ENCODE measurements around the gene SETBP1. TPM values are rescaled to one million over a fixed set of nuclear protein-coding genes. Genes with fewer than 3 reads are reported as not detected.

Gene SETBP1
- total RNA-seq, 4 donors from 2014 or later = 16.2 to 33.6 (median 24.4) TPM

DNA sequence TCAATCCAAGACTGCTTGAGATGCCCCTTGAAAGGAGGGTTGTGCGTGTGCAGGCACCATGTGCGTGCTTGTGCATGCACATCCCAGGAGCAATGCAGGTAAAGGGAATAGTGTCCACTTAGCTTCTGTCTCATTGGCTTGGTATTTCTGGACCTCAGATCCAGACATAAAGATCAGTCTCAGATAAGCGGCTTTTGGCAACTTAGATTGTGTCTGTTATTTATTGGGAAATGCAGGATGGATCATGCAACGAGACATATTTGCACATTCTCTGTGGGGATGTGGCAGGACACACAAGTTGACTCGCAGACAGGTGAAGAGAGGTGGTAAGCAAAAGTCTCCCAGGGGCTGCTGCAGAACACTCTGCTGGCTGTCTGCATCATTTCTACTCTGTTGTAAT lies 67.9 kb downstream of the SETBP1 start:
- TF ChIP-seq EP300 (IDR thresholded peaks at IDR 0.05; ENCODE audit: low read depth) (no peak), POLR2AphosphoS5 (IDR thresholded peaks at IDR 0.05) (no peak), POLR2A (IDR thresholded peaks at IDR 0.05) (no peak)
- TF ChIP-seq, protein P1, sequence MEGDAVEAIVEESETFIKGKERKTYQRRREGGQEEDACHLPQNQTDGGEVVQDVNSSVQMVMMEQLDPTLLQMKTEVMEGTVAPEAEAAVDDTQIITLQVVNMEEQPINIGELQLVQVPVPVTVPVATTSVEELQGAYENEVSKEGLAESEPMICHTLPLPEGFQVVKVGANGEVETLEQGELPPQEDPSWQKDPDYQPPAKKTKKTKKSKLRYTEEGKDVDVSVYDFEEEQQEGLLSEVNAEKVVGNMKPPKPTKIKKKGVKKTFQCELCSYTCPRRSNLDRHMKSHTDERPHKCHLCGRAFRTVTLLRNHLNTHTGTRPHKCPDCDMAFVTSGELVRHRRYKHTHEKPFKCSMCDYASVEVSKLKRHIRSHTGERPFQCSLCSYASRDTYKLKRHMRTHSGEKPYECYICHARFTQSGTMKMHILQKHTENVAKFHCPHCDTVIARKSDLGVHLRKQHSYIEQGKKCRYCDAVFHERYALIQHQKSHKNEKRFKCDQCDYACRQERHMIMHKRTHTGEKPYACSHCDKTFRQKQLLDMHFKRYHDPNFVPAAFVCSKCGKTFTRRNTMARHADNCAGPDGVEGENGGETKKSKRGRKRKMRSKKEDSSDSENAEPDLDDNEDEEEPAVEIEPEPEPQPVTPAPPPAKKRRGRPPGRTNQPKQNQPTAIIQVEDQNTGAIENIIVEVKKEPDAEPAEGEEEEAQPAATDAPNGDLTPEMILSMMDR (IDR thresholded peaks at IDR 0.05) = no peak
- peaks cover 0 to 19% (median 7%) of the 10 kb centered on the region in 4 donors for H3K4me1 ChIP-seq
- intact Hi-C loops (cut with DNase I; ENCODE audit: low total_unique reads) (no loop called here), in situ Hi-C loops (cut with MboI; ENCODE audit: low pct_ligation_motif_present in 1 of 4, low pct_unique_long_range_greater_than_20kb in 1 of 4, low sequenced_read_pairs in 3 of 4) (no loop called here)
- no peak for DNase-seq
- no peak overlapping the region for H3K4me3 ChIP-seq
- H3K27me3 ChIP-seq = no peaks in the 10 kb centered on the region
- H3K27ac ChIP-seq = no peak overlapping the region
- no peaks in the 10 kb centered on the region for H3K36me3 ChIP-seq
- no peaks in the 10 kb centered on the region for H3K9me3 ChIP-seq
- WGBS, 2 donors (ENCODE audit: low coverage in 1 of 2) = 99% methylated on average over 5 of the region's 5 CpGs; no CpG with 5 or more reads in 1 of the 2 donors

DNA sequence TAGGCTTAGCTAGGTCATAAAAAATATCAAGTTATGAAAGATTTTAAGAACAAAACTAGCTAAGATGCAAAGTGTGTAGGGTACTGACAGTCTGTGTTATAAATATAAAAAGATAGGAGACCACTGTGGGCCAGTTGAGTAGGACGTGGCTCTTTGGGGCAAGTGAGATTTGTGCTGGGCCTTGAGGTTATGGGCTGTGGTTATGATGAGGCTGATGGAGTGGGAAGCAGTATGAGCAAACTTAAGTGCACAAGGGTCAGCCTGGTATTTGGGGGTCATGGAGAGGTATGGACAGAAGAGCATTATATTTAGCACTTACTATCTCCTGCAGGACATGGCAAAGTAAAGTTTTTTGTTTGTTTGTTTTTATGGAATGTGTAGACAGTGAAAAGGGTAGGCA lies 70.1 kb downstream of the SETBP1 start:
- peaks cover 0 to 13% (median 5%) of the 10 kb centered on the region in 4 donors for H3K4me1 ChIP-seq
- intact Hi-C loops (cut with DNase I; ENCODE audit: low total_unique reads) = no loop called here
- TF ChIP-seq EP300 (IDR thresholded peaks at IDR 0.05; ENCODE audit: low read depth) (no peak), POLR2AphosphoS5 (IDR thresholded peaks at IDR 0.05) (no peak), POLR2A (IDR thresholded peaks at IDR 0.05) (no peak)
- TF ChIP-seq, protein P1 (IDR thresholded peaks at IDR 0.05) = no peak
- in situ Hi-C loops (cut with MboI; ENCODE audit: low pct_ligation_motif_present in 1 of 4, low pct_unique_long_range_greater_than_20kb in 1 of 4, low sequenced_read_pairs in 3 of 4) = no loop called here
- no peaks in the 10 kb centered on the region for H3K27me3 ChIP-seq
- H3K9me3 ChIP-seq = no peaks in the 10 kb centered on the region
- no peak overlapping the region for H3K4me3 ChIP-seq
- no peak for DNase-seq
- WGBS, 2 donors (ENCODE audit: low coverage in 1 of 2) = 82 to 87% methylated on average over 1 of the region's 1 CpG
- no peaks in the 10 kb centered on the region for H3K36me3 ChIP-seq
- no peak overlapping the region for H3K27ac ChIP-seq

DNA sequence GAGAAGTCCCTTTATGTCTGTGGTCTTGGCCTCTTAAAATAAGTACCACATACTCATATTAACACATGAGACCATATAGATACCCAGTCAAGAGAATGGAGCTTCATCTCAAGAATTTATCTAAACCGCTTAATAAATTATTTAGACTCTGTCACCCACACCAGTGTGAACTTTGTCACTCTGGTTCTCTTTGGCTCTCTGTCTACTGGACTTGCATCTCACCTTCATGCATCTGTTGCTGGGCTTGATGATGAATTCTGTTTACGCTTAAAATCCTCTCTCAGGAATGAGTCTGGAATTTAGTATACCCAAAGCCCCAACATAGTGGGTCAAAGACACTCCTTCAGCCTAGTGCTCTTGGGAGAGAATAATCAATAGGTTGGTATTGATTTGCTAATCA lies 73.9 kb downstream of the SETBP1 start:
- Histone ChIP-seq H3K27ac (no peak overlapping the region), H3K36me3 (no peaks in the 10 kb centered on the region), H3K27me3 (no peaks in the 10 kb centered on the region), H3K4me3 (no peak overlapping the region), H3K9me3 (no peaks in the 10 kb centered on the region), H3K4me1 (peaks cover 0 to 9% (median under 1%) of the 10 kb centered on the region in 4 donors)
- 99 to 100% methylated on average over 2 of the region's 2 CpGs for whole genome bisulfite sequencing, 2 donors (ENCODE audit: low coverage in 1 of 2)
- in situ Hi-C loops (cut with MboI; ENCODE audit: low pct_ligation_motif_present in 1 of 4, low pct_unique_long_range_greater_than_20kb in 1 of 4, low sequenced_read_pairs in 3 of 4) (no loop called here), intact Hi-C loops (cut with DNase I; ENCODE audit: low total_unique reads) (no loop called here)
- TF ChIP-seq, protein P1 (IDR thresholded peaks at IDR 0.05) = no peak
- no peak for TF ChIP-seq POLR2AphosphoS5 (IDR thresholded peaks at IDR 0.05)
- no peak for TF ChIP-seq EP300 (IDR thresholded peaks at IDR 0.05; ENCODE audit: low read depth)
- no peak for TF ChIP-seq POLR2A (IDR thresholded peaks at IDR 0.05)
- no peak for DNase-seq

DNA sequence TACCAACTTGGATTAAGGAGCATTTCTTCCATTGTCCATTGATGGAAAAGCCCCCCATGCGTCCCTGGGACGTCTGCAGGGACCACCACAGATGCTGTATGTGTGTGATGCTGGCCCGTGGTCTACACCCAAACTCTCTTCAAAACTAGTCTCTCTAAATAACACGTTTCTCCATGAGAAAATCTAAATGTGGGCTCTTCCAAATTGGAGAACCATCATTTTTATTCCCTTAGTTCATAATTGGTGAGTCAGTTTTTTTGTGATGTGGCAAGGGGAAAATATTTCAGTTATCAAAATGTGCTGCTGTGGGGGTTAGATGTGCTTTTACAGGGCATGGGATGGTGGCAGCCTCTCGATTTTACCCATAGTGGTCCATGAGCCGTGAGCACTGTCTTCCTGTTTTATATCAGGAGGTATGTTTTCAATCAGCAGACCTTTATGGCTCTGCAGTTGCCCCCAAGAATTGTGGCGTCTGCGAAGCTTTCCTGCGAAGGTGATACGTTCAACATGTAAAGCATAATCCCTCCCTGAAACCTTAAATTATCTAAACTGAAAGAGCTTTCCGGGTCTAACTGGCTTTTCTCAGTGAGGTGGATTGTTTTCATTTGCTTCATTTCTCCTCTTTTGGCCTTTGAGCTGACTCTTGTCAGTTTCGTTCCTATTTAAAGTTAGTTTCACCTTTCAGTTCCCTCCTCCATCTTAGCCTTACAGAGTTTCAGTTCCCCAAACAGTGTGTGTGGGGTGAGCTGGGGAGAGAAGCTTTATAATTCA lies 78.4 kb downstream of the SETBP1 start:
- H3K4me3 ChIP-seq = no peak overlapping the region
- in situ Hi-C loops (cut with MboI; ENCODE audit: low pct_ligation_motif_present in 1 of 4, low pct_unique_long_range_greater_than_20kb in 1 of 4, low sequenced_read_pairs in 3 of 4) (no loop called here), intact Hi-C loops (cut with DNase I; ENCODE audit: low total_unique reads) (no loop called here)
- peaks cover 5 to 32% (median 9%) of the 10 kb centered on the region in 4 donors for H3K4me1 ChIP-seq
- no peaks in the 10 kb centered on the region for H3K9me3 ChIP-seq
- peak; percentile 39 for DNase-seq
- 62 to 71% methylated on average over 8 to 12 of the region's 12 CpGs for WGBS, 2 donors (ENCODE audit: low coverage in 1 of 2)
- no peaks in the 10 kb centered on the region for H3K36me3 ChIP-seq
- H3K27ac ChIP-seq = peak overlapping the region; percentile 47 to 60 (median 54)
- TF ChIP-seq POLR2A (IDR thresholded peaks at IDR 0.05) (no peak), POLR2AphosphoS5 (IDR thresholded peaks at IDR 0.05) (peak in 1 of 3 donors; percentile 9)
- H3K27me3 ChIP-seq = no peaks in the 10 kb centered on the region
